ENCODE results near the gene CSGALNACT2. TPM values are rescaled to one million over a fixed set of nuclear protein-coding genes. Genes with fewer than 3 reads are reported as not detected.

The CSGALNACT2 gene
- total and polyA plus RNA-seq, 9 of the 15 experiments (the other 6 are each of a cell fraction or from before 2014, with no cell fraction given), result 1.4 to 7.3 (median 3.5) TPM

DNA sequence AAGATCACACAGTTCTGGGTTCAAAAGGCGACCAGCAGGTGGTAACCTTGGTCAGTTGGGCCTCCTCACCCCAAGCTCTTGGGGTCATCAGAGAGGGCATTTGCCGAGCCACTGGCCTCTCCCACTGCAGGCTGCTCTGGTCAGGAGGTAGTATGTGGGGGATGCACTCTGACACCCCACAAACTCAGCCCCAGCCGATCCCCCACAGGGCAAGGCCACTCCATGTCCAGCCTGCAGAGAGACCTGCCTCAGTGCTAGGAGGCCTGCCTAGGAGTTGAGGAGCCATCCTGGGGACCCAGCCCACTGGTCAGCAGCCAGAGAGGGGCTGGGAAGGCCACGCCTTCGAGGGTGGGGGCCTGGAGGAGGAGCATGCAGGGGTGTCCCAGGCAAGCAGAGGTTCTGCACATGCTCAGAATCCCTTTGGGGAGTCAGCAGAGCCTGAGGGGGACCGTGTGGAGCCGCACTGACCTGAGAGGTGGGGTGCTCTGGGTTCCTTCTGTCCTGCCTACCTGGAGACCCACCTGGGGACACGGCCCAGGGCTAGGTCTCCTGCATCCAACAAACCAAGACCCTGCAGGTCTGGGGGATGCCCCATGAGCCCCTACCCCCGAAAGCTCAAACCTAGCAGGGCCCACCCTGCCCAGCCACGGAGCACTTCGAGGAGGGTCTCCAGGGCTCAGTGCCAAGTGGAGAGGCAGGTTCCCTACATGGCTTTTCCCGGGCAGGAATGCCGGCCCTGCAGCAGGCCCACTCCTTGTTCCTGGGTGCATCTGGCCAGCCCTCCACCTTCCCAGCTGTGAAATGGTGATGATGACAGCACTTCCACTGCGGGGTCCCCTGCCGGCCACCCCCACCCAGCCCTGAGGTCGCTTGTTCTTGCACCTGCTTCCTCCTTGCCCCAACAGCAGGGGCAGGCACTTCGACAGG lies 70.2 kb downstream of the CSGALNACT2 start (continued):
- TF ChIP-seq, protein P1, sequence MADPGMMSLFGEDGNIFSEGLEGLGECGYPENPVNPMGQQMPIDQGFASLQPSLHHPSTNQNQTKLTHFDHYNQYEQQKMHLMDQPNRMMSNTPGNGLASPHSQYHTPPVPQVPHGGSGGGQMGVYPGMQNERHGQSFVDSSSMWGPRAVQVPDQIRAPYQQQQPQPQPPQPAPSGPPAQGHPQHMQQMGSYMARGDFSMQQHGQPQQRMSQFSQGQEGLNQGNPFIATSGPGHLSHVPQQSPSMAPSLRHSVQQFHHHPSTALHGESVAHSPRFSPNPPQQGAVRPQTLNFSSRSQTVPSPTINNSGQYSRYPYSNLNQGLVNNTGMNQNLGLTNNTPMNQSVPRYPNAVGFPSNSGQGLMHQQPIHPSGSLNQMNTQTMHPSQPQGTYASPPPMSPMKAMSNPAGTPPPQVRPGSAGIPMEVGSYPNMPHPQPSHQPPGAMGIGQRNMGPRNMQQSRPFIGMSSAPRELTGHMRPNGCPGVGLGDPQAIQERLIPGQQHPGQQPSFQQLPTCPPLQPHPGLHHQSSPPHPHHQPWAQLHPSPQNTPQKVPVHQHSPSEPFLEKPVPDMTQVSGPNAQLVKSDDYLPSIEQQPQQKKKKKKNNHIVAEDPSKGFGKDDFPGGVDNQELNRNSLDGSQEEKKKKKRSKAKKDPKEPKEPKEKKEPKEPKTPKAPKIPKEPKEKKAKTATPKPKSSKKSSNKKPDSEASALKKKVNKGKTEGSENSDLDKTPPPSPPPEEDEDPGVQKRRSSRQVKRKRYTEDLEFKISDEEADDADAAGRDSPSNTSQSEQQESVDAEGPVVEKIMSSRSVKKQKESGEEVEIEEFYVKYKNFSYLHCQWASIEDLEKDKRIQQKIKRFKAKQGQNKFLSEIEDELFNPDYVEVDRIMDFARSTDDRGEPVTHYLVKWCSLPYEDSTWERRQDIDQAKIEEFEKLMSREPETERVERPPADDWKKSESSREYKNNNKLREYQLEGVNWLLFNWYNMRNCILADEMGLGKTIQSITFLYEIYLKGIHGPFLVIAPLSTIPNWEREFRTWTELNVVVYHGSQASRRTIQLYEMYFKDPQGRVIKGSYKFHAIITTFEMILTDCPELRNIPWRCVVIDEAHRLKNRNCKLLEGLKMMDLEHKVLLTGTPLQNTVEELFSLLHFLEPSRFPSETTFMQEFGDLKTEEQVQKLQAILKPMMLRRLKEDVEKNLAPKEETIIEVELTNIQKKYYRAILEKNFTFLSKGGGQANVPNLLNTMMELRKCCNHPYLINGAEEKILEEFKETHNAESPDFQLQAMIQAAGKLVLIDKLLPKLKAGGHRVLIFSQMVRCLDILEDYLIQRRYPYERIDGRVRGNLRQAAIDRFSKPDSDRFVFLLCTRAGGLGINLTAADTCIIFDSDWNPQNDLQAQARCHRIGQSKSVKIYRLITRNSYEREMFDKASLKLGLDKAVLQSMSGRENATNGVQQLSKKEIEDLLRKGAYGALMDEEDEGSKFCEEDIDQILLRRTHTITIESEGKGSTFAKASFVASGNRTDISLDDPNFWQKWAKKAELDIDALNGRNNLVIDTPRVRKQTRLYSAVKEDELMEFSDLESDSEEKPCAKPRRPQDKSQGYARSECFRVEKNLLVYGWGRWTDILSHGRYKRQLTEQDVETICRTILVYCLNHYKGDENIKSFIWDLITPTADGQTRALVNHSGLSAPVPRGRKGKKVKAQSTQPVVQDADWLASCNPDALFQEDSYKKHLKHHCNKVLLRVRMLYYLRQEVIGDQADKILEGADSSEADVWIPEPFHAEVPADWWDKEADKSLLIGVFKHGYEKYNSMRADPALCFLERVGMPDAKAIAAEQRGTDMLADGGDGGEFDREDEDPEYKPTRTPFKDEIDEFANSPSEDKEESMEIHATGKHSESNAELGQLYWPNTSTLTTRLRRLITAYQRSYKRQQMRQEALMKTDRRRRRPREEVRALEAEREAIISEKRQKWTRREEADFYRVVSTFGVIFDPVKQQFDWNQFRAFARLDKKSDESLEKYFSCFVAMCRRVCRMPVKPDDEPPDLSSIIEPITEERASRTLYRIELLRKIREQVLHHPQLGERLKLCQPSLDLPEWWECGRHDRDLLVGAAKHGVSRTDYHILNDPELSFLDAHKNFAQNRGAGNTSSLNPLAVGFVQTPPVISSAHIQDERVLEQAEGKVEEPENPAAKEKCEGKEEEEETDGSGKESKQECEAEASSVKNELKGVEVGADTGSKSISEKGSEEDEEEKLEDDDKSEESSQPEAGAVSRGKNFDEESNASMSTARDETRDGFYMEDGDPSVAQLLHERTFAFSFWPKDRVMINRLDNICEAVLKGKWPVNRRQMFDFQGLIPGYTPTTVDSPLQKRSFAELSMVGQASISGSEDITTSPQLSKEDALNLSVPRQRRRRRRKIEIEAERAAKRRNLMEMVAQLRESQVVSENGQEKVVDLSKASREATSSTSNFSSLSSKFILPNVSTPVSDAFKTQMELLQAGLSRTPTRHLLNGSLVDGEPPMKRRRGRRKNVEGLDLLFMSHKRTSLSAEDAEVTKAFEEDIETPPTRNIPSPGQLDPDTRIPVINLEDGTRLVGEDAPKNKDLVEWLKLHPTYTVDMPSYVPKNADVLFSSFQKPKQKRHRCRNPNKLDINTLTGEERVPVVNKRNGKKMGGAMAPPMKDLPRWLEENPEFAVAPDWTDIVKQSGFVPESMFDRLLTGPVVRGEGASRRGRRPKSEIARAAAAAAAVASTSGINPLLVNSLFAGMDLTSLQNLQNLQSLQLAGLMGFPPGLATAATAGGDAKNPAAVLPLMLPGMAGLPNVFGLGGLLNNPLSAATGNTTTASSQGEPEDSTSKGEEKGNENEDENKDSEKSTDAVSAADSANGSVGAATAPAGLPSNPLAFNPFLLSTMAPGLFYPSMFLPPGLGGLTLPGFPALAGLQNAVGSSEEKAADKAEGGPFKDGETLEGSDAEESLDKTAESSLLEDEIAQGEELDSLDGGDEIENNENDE (IDR thresholded peaks at IDR 0.05; ENCODE audit: low read depth, low read length), result no peak
- no peak for TF ChIP-seq RBM15 (IDR thresholded peaks at IDR 0.05; ENCODE audit: insufficient read depth, low read length)
- TF ChIP-seq NR2C2 (CRISPR knock-in tag; IDR thresholded peaks at IDR 0.05), result no peak
- no peak for TF ChIP-seq NR2C2 (tag; IDR thresholded peaks at IDR 0.05)
- TF ChIP-seq RBM14 (IDR thresholded peaks at IDR 0.05; ENCODE audit: borderline replicate concordance, insufficient read depth, low read depth, low read length), result no peak
- TF ChIP-seq, protein P2, sequence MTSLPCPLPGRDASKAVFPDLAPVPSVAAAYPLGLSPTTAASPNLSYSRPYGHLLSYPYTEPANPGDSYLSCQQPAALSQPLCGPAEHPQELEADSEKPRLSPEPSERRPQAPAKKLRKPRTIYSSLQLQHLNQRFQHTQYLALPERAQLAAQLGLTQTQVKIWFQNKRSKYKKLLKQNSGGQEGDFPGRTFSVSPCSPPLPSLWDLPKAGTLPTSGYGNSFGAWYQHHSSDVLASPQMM (CRISPR knock-in tag; IDR thresholded peaks at IDR 0.05), result no peak
- TF ChIP-seq POLR3A (IDR thresholded peaks at IDR 0.05; ENCODE audit: borderline replicate concordance, extremely low read depth, insufficient read depth, insufficient read length), result no peak
- TF ChIP-seq ZNF41 (CRISPR knock-in tag; conservative IDR thresholded peaks at IDR 0.05), result no peak
- TF ChIP-seq, protein P3, sequence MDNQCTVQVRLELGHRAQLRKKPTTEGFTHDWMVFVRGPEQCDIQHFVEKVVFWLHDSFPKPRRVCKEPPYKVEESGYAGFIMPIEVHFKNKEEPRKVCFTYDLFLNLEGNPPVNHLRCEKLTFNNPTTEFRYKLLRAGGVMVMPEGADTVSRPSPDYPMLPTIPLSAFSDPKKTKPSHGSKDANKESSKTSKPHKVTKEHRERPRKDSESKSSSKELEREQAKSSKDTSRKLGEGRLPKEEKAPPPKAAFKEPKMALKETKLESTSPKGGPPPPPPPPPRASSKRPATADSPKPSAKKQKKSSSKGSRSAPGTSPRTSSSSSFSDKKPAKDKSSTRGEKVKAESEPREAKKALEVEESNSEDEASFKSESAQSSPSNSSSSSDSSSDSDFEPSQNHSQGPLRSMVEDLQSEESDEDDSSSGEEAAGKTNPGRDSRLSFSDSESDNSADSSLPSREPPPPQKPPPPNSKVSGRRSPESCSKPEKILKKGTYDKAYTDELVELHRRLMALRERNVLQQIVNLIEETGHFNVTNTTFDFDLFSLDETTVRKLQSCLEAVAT (IDR thresholded peaks at IDR 0.05), result no peak
